H9 (cell line): ENCODE results near the gene COLQ. TPM values are rescaled to one million over a fixed set of nuclear protein-coding genes. Genes with fewer than 3 reads are reported as not detected.
"Not testable (repeated sequence)": the region's sequence is repeated elsewhere in the genome, so short reads cannot be mapped to it uniquely, and the experiment has no call there.

Experiments used
- DNase-seq: peaks from one replicate; pipeline ENCODE4 v3.0.0-alpha.2; 2017
- H2AFZ ChIP-seq: one replicate; pipeline ENCODE4 v1.6.1; 2013; ENCODE audit warnings: mild to moderate bottlenecking, low read length, control low read depth, moderate library complexity
- H2AK5ac ChIP-seq: 2 replicates; pipeline ENCODE4 v1.6.1; 2013; ENCODE audit warnings: low read length, control low read depth, mixed read lengths; ENCODE audit not compliant: insufficient read length
- H2BK120ac ChIP-seq: one replicate; pipeline ENCODE4 v1.6.1; 2013; ENCODE audit warnings: low read depth, mild to moderate bottlenecking, low read length, control low read depth, inconsistent platforms; ENCODE audit not compliant: poor library complexity, severe bottlenecking
- H2BK12ac ChIP-seq: 2 replicates; pipeline ENCODE4 v1.6.1; 2013; ENCODE audit warnings: low read length, control low read depth, mixed read lengths, low read depth; ENCODE audit not compliant: insufficient read length
- H2BK15ac ChIP-seq: 2 replicates; pipeline ENCODE4 v1.6.1; 2013; ENCODE audit warnings: low read depth, low read length, control low read depth
- H2BK20ac ChIP-seq: one replicate; pipeline ENCODE4 v1.6.1; 2013; ENCODE audit warnings: low read depth, mild to moderate bottlenecking, low read length, control low read depth, inconsistent platforms; ENCODE audit not compliant: poor library complexity, severe bottlenecking
- H2BK5ac ChIP-seq: 2 replicates; pipeline ENCODE4 v1.6.1; 2013; ENCODE audit warnings: low read length, control low read depth, mixed read lengths; ENCODE audit not compliant: insufficient read length
- H3K14ac ChIP-seq: 2 replicates; pipeline ENCODE4 v1.6.1; 2013; ENCODE audit warnings: low read length, control low read depth; ENCODE audit not compliant: insufficient read depth
- H3K18ac ChIP-seq: 2 replicates; pipeline ENCODE4 v1.6.1; 2013; ENCODE audit warnings: low read depth, mild to moderate bottlenecking, mixed read lengths, low read length, control low read depth; ENCODE audit not compliant: insufficient read length
- H3K23ac ChIP-seq: 2 replicates; pipeline ENCODE4 v1.6.1; 2013; ENCODE audit warnings: low read length, control low read depth, mixed read lengths, low read depth; ENCODE audit not compliant: insufficient read length
- H3K23me2 ChIP-seq: 2 replicates; pipeline ENCODE4 v1.6.1; 2013; ENCODE audit warnings: low read depth, mild to moderate bottlenecking, mixed read lengths, low read length, control low read depth; ENCODE audit not compliant: insufficient read length, poor library complexity, severe bottlenecking
- H3K27ac ChIP-seq: 2 replicates; pipeline ENCODE4 v1.5.1; 2013; ENCODE audit warnings: low read length, control low read depth, mixed read lengths, low read depth; ENCODE audit not compliant: insufficient read length
- H3K27me3 ChIP-seq: 2 replicates; pipeline ENCODE4 v1.6.1; 2013; ENCODE audit warnings: low read length, control low read depth, inconsistent platforms; ENCODE audit not compliant: insufficient read depth
- H3K4ac ChIP-seq: 2 replicates; pipeline ENCODE4 v1.6.1; 2013; ENCODE audit warnings: low read depth, mild to moderate bottlenecking, control low read depth, inconsistent platforms, low read length, moderate library complexity
- H3K4me1 ChIP-seq: 2 replicates; pipeline ENCODE4 v1.6.1; 2013; ENCODE audit warnings: low read length, control low read depth, inconsistent platforms; ENCODE audit not compliant: insufficient read depth
- H3K4me2 ChIP-seq: 2 replicates; pipeline ENCODE4 v1.6.1; 2013; ENCODE audit warnings: low read length, control low read depth, mixed read lengths; ENCODE audit not compliant: insufficient read length, insufficient read depth
- H3K56ac ChIP-seq: 2 replicates; pipeline ENCODE4 v1.6.1; 2013; ENCODE audit warnings: low read depth, mild to moderate bottlenecking, mixed read lengths, low read length, control low read depth; ENCODE audit not compliant: insufficient read length
- H3K79me1 ChIP-seq: 2 replicates; pipeline ENCODE4 v1.6.1; 2013; ENCODE audit warnings: low read depth, mild to moderate bottlenecking, moderate library complexity, low read length, control low read depth, inconsistent platforms; ENCODE audit not compliant: insufficient read depth, poor library complexity, severe bottlenecking
- H3K79me2 ChIP-seq: 2 replicates; pipeline ENCODE4 v1.6.1; 2013; ENCODE audit warnings: low read length, control low read depth, inconsistent platforms; ENCODE audit not compliant: insufficient read depth
- H3K9ac ChIP-seq: 2 replicates; pipeline ENCODE4 v1.6.1; 2013; ENCODE audit warnings: low read length, control low read depth, mixed read lengths; ENCODE audit not compliant: insufficient read length; ENCODE audit errors: extremely low read depth
- H3K9me3 ChIP-seq: one replicate; pipeline ENCODE4 v1.6.1; 2013; ENCODE audit warnings: low read depth, low read length, inconsistent platforms; ENCODE audit not compliant: control insufficient read depth
- H3T11ph ChIP-seq: one replicate; pipeline ENCODE4 v1.6.1; 2013; ENCODE audit warnings: mild to moderate bottlenecking, low read length, control low read depth, inconsistent platforms
- H4K20me1 ChIP-seq: one replicate; pipeline ENCODE4 v1.6.1; 2013; ENCODE audit not compliant: control insufficient read depth, insufficient read length, insufficient read depth
- H4K5ac ChIP-seq: 2 replicates; pipeline ENCODE4 v1.6.1; 2013; ENCODE audit warnings: low read depth, mild to moderate bottlenecking, mixed read lengths, low read length, control low read depth; ENCODE audit not compliant: insufficient read length
- H4K8ac ChIP-seq: replicated peaks from 2 replicates; pipeline ENCODE4 v1.6.1; 2013; ENCODE audit warnings: low read length, control low read depth, mixed read lengths, low read depth; ENCODE audit not compliant: insufficient read length
- H4K91ac ChIP-seq: 2 replicates; pipeline ENCODE4 v1.6.1; 2013; ENCODE audit warnings: low read depth, mild to moderate bottlenecking, moderate library complexity, mixed read lengths, low read length, control low read depth; ENCODE audit not compliant: insufficient read length
- H3K27ac Mint-ChIP-seq, 3 experiments: 2 replicates in 2 of 3; 3 replicates in 1 of 3; pipeline ENCODE4 v1.8.0; 2020 to 2021; ENCODE audit warnings: mixed read lengths in 3 of 3, mild to moderate bottlenecking in 1 of 3, moderate library complexity in 1 of 3
- H3K27me3 Mint-ChIP-seq: 2 replicates; pipeline ENCODE4 v1.8.0; 2021; ENCODE audit warnings: low read depth, mild to moderate bottlenecking, moderate library complexity, mixed read lengths
- H3K36me3 Mint-ChIP-seq, 3 experiments: 2 replicates in 2 of 3; 3 replicates in 1 of 3; pipeline ENCODE4 v1.8.0; 2020 to 2021; ENCODE audit warnings: low read depth in 3 of 3, mixed read lengths in 3 of 3; ENCODE audit not compliant: insufficient read depth in 1 of 3
- H3K4me1 Mint-ChIP-seq, 2 experiments: 2 replicates each; pipeline ENCODE4 v1.8.0; 2020; ENCODE audit warnings: mixed read lengths in 2 of 2
- H3K4me3 Mint-ChIP-seq, 2 experiments: 2 replicates in 1 of 2; 3 replicates in 1 of 2; pipeline ENCODE4 v1.8.0; 2020 to 2021; ENCODE audit warnings: mild to moderate bottlenecking in 2 of 2, mixed read lengths in 2 of 2, moderate library complexity in 1 of 2
- H3K9me3 Mint-ChIP-seq, 2 experiments: 2 replicates in 1 of 2; 3 replicates in 1 of 2; pipeline ENCODE4 v1.8.0; 2020; ENCODE audit warnings: mild to moderate bottlenecking in 2 of 2, mixed read lengths in 2 of 2, moderate library complexity in 1 of 2
- WGBS: extraction: QIAGEN DNeasy Blood & Tissue Kit; methylation state at CpG from one replicate; pipeline ENCODE4 v1.1.7; 2013; ENCODE audit warnings: missing lambda C conversion rate, low lambda C conversion rate, mixed read lengths; ENCODE audit not compliant: insufficient read length; ENCODE audit errors: extremely low coverage; 5-methylcytosine and 5-hydroxymethylcytosine counted together
- total RNA-seq: library from RNA; stranded (reverse); gene quantifications from 2 replicates; pipeline ENCODE4 v1.2.1, GENCODE V29; 2021
- TF ChIP-seq, protein P1 (sequence below): fragments of 200-600 bp; sonication (generic); conservative IDR thresholded peaks from 3 replicates; pipeline ENCODE4 v1.8.0; 2021; ENCODE audit warnings: antibody characterized with exemption, mild to moderate bottlenecking

COLQ gene
- total RNA-seq, 1 experiment from 2014 or later, result 0.61 TPM

DNA sequence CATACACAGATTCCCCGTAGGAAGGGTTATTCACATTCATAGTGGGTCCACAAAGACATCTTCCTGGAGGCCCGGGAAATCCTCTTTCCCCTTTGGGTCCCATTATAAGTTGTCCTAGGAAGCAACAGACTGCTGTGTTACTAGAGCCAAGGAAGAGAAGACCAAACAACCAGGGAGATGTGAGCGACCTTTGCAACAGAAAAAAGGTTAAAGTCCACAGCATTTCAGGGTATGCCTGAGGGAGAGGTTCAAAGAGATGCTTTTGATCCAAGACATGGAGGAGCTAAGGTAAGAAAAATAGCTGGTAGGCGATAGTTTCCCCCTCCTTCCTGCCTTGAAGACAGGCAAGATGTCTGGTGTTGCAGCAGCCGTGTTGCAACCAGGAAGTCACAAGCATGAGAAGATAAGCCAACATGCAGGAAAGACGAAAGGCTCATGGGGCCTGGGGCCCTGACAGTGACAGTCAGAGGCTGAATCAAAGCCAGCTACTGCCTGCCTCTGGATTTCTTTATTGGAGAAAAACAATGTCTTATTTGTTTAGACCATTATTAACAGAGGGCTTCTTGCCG, 63.2 kb downstream of the COLQ start:
- Histone ChIP-seq H2AFZ (no peak overlapping the region), H2BK5ac (no peak overlapping the region), H2BK15ac (no peak overlapping the region), H3K79me1 (no peaks in the 10 kb centered on the region), H3K4me2 (no peak overlapping the region), H3K9ac (no peak overlapping the region), H3K27me3 (no peaks in the 10 kb centered on the region), H4K20me1 (no peaks in the 10 kb centered on the region), H3K9me3 (no peaks in the 10 kb centered on the region), H3K56ac (no peak overlapping the region), H3K4ac (no peak overlapping the region), H2BK120ac (no peak overlapping the region), H2AK5ac (no peak overlapping the region), H4K91ac (no peak overlapping the region), H3K14ac (no peak overlapping the region), H2BK20ac (no peak overlapping the region), H3K23ac (no peak overlapping the region), H3K23me2 (no peaks in the 10 kb centered on the region), H3K18ac (no peak overlapping the region), H4K8ac (no peak overlapping the region), H4K5ac (no peak overlapping the region), H2BK12ac (no peak overlapping the region), H3T11ph (no peak overlapping the region), H3K4me1 (no peaks in the 10 kb centered on the region), H3K79me2 (no peaks in the 10 kb centered on the region), H3K27ac (no peak overlapping the region)
- H3K27me3 Mint-ChIP-seq, result peaks cover 3% of the 10 kb centered on the region
- no peaks in the 10 kb centered on the region for H3K9me3 Mint-ChIP-seq
- TF ChIP-seq, protein P1, sequence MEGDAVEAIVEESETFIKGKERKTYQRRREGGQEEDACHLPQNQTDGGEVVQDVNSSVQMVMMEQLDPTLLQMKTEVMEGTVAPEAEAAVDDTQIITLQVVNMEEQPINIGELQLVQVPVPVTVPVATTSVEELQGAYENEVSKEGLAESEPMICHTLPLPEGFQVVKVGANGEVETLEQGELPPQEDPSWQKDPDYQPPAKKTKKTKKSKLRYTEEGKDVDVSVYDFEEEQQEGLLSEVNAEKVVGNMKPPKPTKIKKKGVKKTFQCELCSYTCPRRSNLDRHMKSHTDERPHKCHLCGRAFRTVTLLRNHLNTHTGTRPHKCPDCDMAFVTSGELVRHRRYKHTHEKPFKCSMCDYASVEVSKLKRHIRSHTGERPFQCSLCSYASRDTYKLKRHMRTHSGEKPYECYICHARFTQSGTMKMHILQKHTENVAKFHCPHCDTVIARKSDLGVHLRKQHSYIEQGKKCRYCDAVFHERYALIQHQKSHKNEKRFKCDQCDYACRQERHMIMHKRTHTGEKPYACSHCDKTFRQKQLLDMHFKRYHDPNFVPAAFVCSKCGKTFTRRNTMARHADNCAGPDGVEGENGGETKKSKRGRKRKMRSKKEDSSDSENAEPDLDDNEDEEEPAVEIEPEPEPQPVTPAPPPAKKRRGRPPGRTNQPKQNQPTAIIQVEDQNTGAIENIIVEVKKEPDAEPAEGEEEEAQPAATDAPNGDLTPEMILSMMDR, result no peak
- no peak for DNase-seq
- no peaks in the 10 kb centered on the region for H3K4me1 Mint-ChIP-seq
- no CpG with 5 or more reads among the region's 7 CpGs for WGBS
- H3K27ac Mint-ChIP-seq, result no peak overlapping the region
- H3K4me3 Mint-ChIP-seq, result no peak overlapping the region
- H3K36me3 Mint-ChIP-seq, result no peaks in the 10 kb centered on the region

DNA sequence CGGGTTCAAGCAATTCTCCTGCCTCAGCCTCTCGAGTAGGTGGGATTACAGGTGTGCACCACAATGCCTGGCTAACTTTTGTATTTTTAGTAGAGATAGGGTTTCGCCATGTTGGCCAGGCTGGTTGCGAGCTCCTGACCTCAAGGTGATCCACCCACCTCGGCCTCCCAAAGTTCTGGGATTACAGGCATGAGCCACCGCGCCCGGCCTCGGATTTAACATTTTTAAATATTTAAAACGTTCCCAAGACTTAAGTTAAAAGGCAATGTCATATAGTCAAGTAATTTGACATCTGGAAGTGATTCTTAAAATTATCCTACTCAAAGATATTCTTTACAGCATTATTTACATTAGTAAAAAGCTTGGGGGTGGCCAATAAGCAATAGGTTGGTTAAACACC, 64.6 kb downstream of the COLQ start:
- not testable (repeated sequence) for H2BK120ac ChIP-seq, H3K4me1 Mint-ChIP-seq, H4K20me1 ChIP-seq, H3K27me3 ChIP-seq, H3K18ac ChIP-seq, H3K56ac ChIP-seq, H2BK15ac ChIP-seq, H3K23ac ChIP-seq, DNase-seq, H3K23me2 ChIP-seq, H2BK20ac ChIP-seq, H2AFZ ChIP-seq, H3K79me1 ChIP-seq, H3K9ac ChIP-seq, H2AK5ac ChIP-seq, H3K36me3 Mint-ChIP-seq, H4K91ac ChIP-seq, H2BK12ac ChIP-seq, H3K27me3 Mint-ChIP-seq, H3K4me2 ChIP-seq, H3K9me3 Mint-ChIP-seq, H2BK5ac ChIP-seq, H3K4ac ChIP-seq, H3K14ac ChIP-seq, H3K9me3 ChIP-seq, H3K4me3 Mint-ChIP-seq, H4K5ac ChIP-seq, H3T11ph ChIP-seq, H3K27ac Mint-ChIP-seq, H3K4me1 ChIP-seq, H3K79me2 ChIP-seq, H4K8ac ChIP-seq, H3K27ac ChIP-seq
- WGBS, result no CpG with 5 or more reads among the region's 10 CpGs
